ENCODE results near the gene TMEM126A. TPM values are rescaled to one million over a fixed set of nuclear protein-coding genes. Genes with fewer than 3 reads are reported as not detected.
"Not testable (repeated sequence)": the region's sequence is repeated elsewhere in the genome, so short reads cannot be mapped to it uniquely, and the experiment has no call there.

Gene TMEM126A
- total RNA-seq, 1 donor from 2014 or later, result 47.2 TPM

DNA sequence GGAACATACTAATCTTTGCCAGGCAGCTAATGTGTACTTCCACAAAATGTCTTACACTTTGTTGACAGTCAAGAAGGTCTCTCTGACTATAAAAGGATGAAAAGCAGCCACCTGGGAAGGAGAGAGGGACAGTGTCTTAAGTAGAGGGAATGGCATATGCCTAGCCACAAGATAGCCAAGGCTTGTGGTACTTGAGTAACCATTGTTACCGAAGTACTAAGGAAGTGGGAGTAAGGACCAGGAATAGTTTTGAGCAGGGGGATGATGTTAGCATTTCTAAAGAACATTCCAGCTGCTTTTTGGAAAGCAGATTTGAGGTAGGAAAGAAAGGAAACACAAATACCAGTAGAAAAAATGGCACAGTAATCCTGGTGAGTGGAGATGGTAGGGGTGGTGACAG is 3.4 kb downstream of the TMEM126A start:
- Histone ChIP-seq H4K20me1 (ENCODE audit: insufficient read depth, low read length) (peaks cover 3% of the 10 kb centered on the region), H3K4me1 (ENCODE audit: insufficient read depth, low read length) (peaks cover 3% of the 10 kb centered on the region), H3K9me3 (ENCODE audit: insufficient read depth, low read depth, low read length) (no peaks in the 10 kb centered on the region), H3K9ac (ENCODE audit: low read length) (no peak overlapping the region), H3K4me2 (ENCODE audit: low read length) (no peak overlapping the region), H3K27ac (ENCODE audit: low read depth, low read length) (no peak overlapping the region), H3K27me3 (ENCODE audit: insufficient read depth, low read length) (no peaks in the 10 kb centered on the region), H3K4me3 (ENCODE audit: insufficient read depth, low read depth, low read length) (no peak overlapping the region), H3K36me3 (ENCODE audit: insufficient read depth, low read length) (peaks cover 20% of the 10 kb centered on the region), H2AFZ (ENCODE audit: low read depth, low read length) (no peak overlapping the region), H3K79me2 (ENCODE audit: insufficient read depth, low read length) (peaks cover 28% of the 10 kb centered on the region)
- H3K9me3 Mint-ChIP-seq (ENCODE audit: unreplicated experiment), result peaks cover 2% of the 10 kb centered on the region
- FAIRE-seq, result no peak
- peaks cover 4% of the 10 kb centered on the region for H3K4me1 Mint-ChIP-seq (ENCODE audit: low read depth, unreplicated experiment)
- peaks cover 4% of the 10 kb centered on the region for H3K36me3 Mint-ChIP-seq (ENCODE audit: low read depth, unreplicated experiment)
- TF ChIP-seq CTCF (IDR thresholded peaks at IDR 0.05; ENCODE audit: insufficient read depth, low read depth, low read length) (no peak), EZH2 (IDR thresholded peaks at IDR 0.05; ENCODE audit: insufficient read depth, low read length) (no peak)
- H3K27me3 Mint-ChIP-seq (ENCODE audit: low read depth, unreplicated experiment), result no peaks in the 10 kb centered on the region
- no peak for DNase-seq (ENCODE audit: low read depth)
- no peak overlapping the region for H3K4me3 Mint-ChIP-seq (ENCODE audit: unreplicated experiment)
- no peak overlapping the region for H3K27ac Mint-ChIP-seq (ENCODE audit: unreplicated experiment)

GRCh38 chr11:85652786-85653447 is 5.2 kb downstream of the TMEM126A start:
- Mint-ChIP-seq H3K36me3 (ENCODE audit: low read depth, unreplicated experiment) (peaks cover 4% of the 10 kb centered on the region), H3K27me3 (ENCODE audit: low read depth, unreplicated experiment) (no peaks in the 10 kb centered on the region), H3K9me3 (ENCODE audit: unreplicated experiment) (peaks cover 2% of the 10 kb centered on the region), H3K4me3 (ENCODE audit: unreplicated experiment) (no peak overlapping the region), H3K27ac (ENCODE audit: unreplicated experiment) (no peak overlapping the region), H3K4me1 (ENCODE audit: low read depth, unreplicated experiment) (peaks cover 4% of the 10 kb centered on the region)
- Histone ChIP-seq H2AFZ (ENCODE audit: low read depth, low read length) (no peak overlapping the region), H3K9me3 (ENCODE audit: insufficient read depth, low read depth, low read length) (no peaks in the 10 kb centered on the region), H3K79me2 (ENCODE audit: insufficient read depth, low read length) (peaks cover 44% of the 10 kb centered on the region), H3K36me3 (ENCODE audit: insufficient read depth, low read length) (peaks cover 35% of the 10 kb centered on the region), H4K20me1 (ENCODE audit: insufficient read depth, low read length) (peaks cover 12% of the 10 kb centered on the region), H3K27me3 (ENCODE audit: insufficient read depth, low read length) (no peaks in the 10 kb centered on the region), H3K9ac (ENCODE audit: low read length) (no peak overlapping the region), H3K27ac (ENCODE audit: low read depth, low read length) (no peak overlapping the region), H3K4me2 (ENCODE audit: low read length) (no peak overlapping the region), H3K4me1 (ENCODE audit: insufficient read depth, low read length) (peaks cover 3% of the 10 kb centered on the region), H3K4me3 (ENCODE audit: insufficient read depth, low read depth, low read length) (no peak overlapping the region)
- FAIRE-seq (no peak), DNase-seq (ENCODE audit: low read depth) (no peak)
- TF ChIP-seq EZH2 (IDR thresholded peaks at IDR 0.05; ENCODE audit: insufficient read depth, low read length) (no peak), CTCF (IDR thresholded peaks at IDR 0.05; ENCODE audit: insufficient read depth, low read depth, low read length) (no peak)

DNA sequence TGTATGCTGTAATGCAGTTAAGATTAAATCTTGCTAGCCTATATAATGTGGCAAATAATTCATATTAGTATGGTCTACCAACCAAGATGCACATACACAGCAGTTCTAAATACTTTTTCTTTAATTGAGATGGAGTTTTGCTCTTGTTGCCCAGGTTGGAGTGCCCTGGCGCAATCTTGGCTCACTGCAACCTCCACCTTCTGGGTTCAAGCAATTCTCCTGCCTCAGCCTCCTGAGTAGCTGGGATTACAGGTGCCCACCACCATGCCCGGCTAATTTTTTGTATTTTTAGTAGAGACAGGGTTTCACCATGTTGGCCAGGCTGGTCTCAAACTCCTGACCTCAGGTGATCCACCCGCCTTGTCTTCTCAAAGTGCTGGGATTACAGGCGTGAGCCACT is 6.6 kb downstream of the TMEM126A start:
- FAIRE-seq; H3K4me1 Mint-ChIP-seq (ENCODE audit: low read depth, unreplicated experiment); H3K4me2 ChIP-seq (ENCODE audit: low read length); H3K27ac ChIP-seq (ENCODE audit: low read depth, low read length); H3K27ac Mint-ChIP-seq (ENCODE audit: unreplicated experiment); H2AFZ ChIP-seq (ENCODE audit: low read depth, low read length); H3K9ac ChIP-seq (ENCODE audit: low read length); H3K27me3 Mint-ChIP-seq (ENCODE audit: low read depth, unreplicated experiment); H3K27me3 ChIP-seq (ENCODE audit: insufficient read depth, low read length); DNase-seq (ENCODE audit: low read depth); H3K9me3 ChIP-seq (ENCODE audit: insufficient read depth, low read depth, low read length); H3K9me3 Mint-ChIP-seq (ENCODE audit: unreplicated experiment); H3K4me3 Mint-ChIP-seq (ENCODE audit: unreplicated experiment); H3K4me3 ChIP-seq (ENCODE audit: insufficient read depth, low read depth, low read length); H3K4me1 ChIP-seq (ENCODE audit: insufficient read depth, low read length); H3K36me3 Mint-ChIP-seq (ENCODE audit: low read depth, unreplicated experiment): not testable (repeated sequence)
- Histone ChIP-seq H3K36me3 (ENCODE audit: insufficient read depth, low read length) (peaks cover 44% of the 10 kb centered on the region), H4K20me1 (ENCODE audit: insufficient read depth, low read length) (peaks cover 24% of the 10 kb centered on the region), H3K79me2 (ENCODE audit: insufficient read depth, low read length) (peaks cover 44% of the 10 kb centered on the region)

Measured in astrocyte (in vitro differentiated cells and primary cell).